WERI-Rb-1 (cell line): ENCODE data around the gene ZC3H7A.
A peak's percentile ranks its signal among the peaks of the same experiment; 100 is the strongest.

Experiments used
- DNase-seq: peaks from one replicate; pipeline ENCODE4 v3.0.0-alpha.2; 2020
- H3K27ac ChIP-seq: fragments of 250-450 bp; sonication (Bioruptor Pico); 2 replicates; pipeline ENCODE4 v1.5.1; 2020; ENCODE audit warnings: mild to moderate bottlenecking, moderate library complexity
- H3K27me3 ChIP-seq: fragments of 250-450 bp; sonication (Bioruptor Pico); 2 replicates; pipeline ENCODE4 v1.5.1; 2021; ENCODE audit warnings: mild to moderate bottlenecking, low read depth, moderate library complexity; ENCODE audit not compliant: insufficient read depth, severe bottlenecking
- H3K36me3 ChIP-seq: fragments of 250-450 bp; sonication (Bioruptor Pico); 2 replicates; pipeline ENCODE4 v1.5.1; 2020; ENCODE audit warnings: mild to moderate bottlenecking, moderate library complexity
- H3K4me3 ChIP-seq: 2 replicates; pipeline ENCODE4 v1.5.1; 2011; ENCODE audit warnings: low read depth, mild to moderate bottlenecking, control low read depth, low read length
- H3K9me3 ChIP-seq: fragments of 250-450 bp; sonication (Bioruptor Pico); 2 replicates; pipeline ENCODE4 v1.5.1; 2021; ENCODE audit warnings: mild to moderate bottlenecking, moderate library complexity; ENCODE audit not compliant: severe bottlenecking
- TF ChIP-seq, protein P1 (sequence below): IDR thresholded peaks from 2 replicates; pipeline ENCODE4 v1.5.1; 2011; ENCODE audit warnings: low read depth, mild to moderate bottlenecking, control low read depth, inconsistent platforms, low read length

Gene ZC3H7A

DNA sequence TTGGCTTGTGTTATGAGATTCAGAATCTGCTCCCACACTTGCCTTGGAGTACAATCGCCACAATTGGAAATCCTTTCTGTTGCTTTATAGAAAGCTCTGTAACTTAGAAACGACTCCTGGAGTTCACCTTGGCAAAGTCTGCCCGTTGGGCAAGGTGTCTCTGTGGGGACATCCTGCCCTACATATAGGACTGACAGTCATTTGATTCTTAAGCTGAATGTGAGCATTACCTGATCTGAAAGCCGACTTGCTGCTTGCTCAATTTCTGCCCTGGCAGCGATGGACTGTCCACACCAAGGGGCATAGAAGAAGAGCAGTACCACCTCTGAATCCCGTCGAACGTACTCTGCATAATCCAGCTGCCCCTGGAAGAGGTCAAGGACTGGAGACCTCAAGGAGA, 61.3 kb downstream of the ZC3H7A start:
- TF ChIP-seq, protein P1, sequence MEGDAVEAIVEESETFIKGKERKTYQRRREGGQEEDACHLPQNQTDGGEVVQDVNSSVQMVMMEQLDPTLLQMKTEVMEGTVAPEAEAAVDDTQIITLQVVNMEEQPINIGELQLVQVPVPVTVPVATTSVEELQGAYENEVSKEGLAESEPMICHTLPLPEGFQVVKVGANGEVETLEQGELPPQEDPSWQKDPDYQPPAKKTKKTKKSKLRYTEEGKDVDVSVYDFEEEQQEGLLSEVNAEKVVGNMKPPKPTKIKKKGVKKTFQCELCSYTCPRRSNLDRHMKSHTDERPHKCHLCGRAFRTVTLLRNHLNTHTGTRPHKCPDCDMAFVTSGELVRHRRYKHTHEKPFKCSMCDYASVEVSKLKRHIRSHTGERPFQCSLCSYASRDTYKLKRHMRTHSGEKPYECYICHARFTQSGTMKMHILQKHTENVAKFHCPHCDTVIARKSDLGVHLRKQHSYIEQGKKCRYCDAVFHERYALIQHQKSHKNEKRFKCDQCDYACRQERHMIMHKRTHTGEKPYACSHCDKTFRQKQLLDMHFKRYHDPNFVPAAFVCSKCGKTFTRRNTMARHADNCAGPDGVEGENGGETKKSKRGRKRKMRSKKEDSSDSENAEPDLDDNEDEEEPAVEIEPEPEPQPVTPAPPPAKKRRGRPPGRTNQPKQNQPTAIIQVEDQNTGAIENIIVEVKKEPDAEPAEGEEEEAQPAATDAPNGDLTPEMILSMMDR: no peak
- Histone ChIP-seq H3K4me3 (no peak overlapping the region), H3K27me3 (no peaks in the 10 kb centered on the region), H3K36me3 (peaks cover 61% of the 10 kb centered on the region), H3K9me3 (no peaks in the 10 kb centered on the region), H3K27ac (peak overlapping the region; percentile 51)
- peak; percentile 29 for DNase-seq

DNA sequence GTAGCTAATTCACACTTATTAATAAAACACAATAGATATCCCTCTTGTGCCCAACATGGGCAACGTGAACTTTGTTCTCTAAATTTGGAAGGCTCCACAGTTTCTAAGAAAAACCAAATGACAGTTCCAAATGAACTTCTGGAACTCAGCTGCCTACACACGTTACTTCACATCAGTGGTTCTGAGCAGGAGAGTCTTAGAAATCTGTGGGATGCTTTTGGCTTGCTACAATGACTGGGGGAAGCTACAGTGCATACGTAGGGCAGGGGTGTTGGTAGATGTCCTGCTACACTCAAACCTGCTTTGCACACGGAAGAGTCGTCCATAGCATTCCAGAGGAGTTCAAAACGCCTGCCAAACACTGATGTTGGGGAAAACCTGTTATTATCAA, 62.4 kb downstream of the ZC3H7A start:
- Histone ChIP-seq H3K4me3 (no peak overlapping the region), H3K27me3 (no peaks in the 10 kb centered on the region), H3K27ac (no peak overlapping the region), H3K36me3 (peaks cover 72% of the 10 kb centered on the region), H3K9me3 (no peaks in the 10 kb centered on the region)
- TF ChIP-seq, protein P1: no peak
- no peak for DNase-seq

DNA sequence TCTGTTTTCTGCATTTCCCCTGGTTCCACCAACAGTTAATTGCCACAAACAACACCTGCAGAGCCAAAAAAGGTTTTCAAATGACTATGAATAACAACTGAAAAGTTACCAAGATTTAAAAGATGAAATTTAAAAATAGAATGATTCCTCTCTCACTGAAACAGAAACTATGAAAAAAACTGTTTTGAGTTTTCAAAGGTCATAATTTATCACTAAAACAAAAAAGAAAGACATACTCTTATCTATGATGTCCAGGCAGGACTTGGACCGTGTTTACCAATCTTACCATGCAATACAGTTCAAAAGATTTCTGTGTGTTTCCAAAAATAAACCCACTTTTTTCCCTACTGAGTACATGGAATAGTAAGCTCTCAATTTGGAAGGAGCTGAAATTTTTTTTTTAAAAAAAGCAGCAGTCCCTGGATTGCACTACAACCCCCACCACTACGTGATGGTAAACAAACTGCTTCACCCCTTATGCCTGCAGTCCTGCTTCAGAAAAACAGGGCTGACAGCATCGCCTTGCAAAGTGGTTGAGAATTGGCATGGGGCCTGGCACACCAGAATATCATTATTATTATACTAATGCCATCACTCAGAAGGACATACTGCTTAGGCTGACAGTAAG, 62.9 kb downstream of the ZC3H7A start:
- DNase-seq: no peak
- no peak overlapping the region for H3K27ac ChIP-seq
- TF ChIP-seq, protein P1: no peak
- H3K9me3 ChIP-seq: no peaks in the 10 kb centered on the region
- no peaks in the 10 kb centered on the region for H3K27me3 ChIP-seq
- H3K4me3 ChIP-seq: no peak overlapping the region
- H3K36me3 ChIP-seq: peaks cover 73% of the 10 kb centered on the region

DNA sequence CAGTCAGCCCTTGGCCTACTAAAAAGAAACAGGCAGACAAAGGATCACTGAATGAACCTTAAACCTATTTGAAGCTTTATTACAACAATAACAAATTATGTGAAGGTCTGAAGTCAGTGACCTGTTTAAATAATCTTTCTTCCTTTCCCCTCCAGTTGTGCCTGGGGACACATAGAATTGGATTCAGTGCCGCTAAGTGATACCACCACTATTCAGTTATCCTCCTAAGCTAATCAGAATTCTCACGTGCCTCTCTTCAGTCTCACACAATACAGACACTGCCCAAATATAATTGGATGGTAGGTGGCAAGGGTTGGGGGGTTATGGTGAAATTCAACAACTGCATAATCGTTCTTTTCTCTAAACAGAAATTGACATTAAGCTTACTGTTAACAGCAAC, 65.8 kb downstream of the ZC3H7A start:
- Histone ChIP-seq H3K4me3 (no peak overlapping the region), H3K27me3 (no peaks in the 10 kb centered on the region), H3K9me3 (no peaks in the 10 kb centered on the region), H3K27ac (no peak overlapping the region), H3K36me3 (peaks cover 92% of the 10 kb centered on the region)
- no peak for DNase-seq
- TF ChIP-seq, protein P1: no peak

DNA sequence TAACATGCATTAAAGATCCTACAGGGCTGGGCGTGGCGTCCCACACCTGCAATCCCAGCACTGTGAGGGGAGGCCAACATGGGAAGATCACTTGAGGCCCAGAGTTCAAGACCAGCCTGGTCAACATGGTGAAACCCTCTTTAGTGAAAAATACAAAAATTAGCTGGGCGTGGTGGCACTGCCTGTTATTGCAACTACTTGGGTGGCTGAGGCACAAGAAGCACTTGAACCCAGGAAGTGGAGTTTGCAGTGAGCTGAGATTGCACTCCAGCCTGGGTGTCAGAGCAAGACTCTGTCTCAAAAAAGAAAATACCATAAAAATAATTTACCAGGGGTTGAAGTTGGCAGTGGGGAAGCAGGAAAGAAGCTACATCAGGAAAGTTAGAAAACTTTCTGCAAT, 67.3 kb downstream of the ZC3H7A start:
- H3K9me3 ChIP-seq: no peaks in the 10 kb centered on the region
- H3K27ac ChIP-seq: no peak overlapping the region
- no peak for DNase-seq
- H3K27me3 ChIP-seq: no peaks in the 10 kb centered on the region
- H3K36me3 ChIP-seq: peaks cover 94% of the 10 kb centered on the region
- TF ChIP-seq, protein P1: no peak
- no peak overlapping the region for H3K4me3 ChIP-seq
